Right lobe of liver (tissue), 6 donors: Measurements from ENCODE around the gene DNAH14. TPM values are rescaled to one million over a fixed set of nuclear protein-coding genes. Genes with fewer than 3 reads are reported as not detected.

Experiments used
- ATAC-seq, 4 donors: fragments of 200-7000 bp; cut with Tn5 transposase; one replicate each; pipeline ENCODE4 v1.9.1; 2020; ENCODE audit warnings: mild to moderate bottlenecking in 4 of 4, moderate library complexity in 4 of 4
- DNase-seq, 3 donors: peaks; one replicate each; pipeline ENCODE4 v3.0.0-alpha.2; 2020
- H3K27ac ChIP-seq, 3 donors: fragments of 200-600 bp; one replicate each; pipeline ENCODE4 v1.8.0; 2022
- H3K27me3 ChIP-seq, 2 donors: fragments of 200-600 bp; one replicate each; pipeline ENCODE4 v1.8.0; 2022
- H3K36me3 ChIP-seq, 4 donors: fragments of 200-600 bp; sonication (generic) in 1 of 4; one replicate each; pipeline versions ENCODE4 v1.5.1 to v1.8.0; 2017 to 2022; ENCODE audit warnings: control low read depth in 1 of 4
- H3K4me1 ChIP-seq, 4 donors: fragments of 200-600 bp; sonication (generic) in 1 of 4; one replicate each; pipeline versions ENCODE4 v1.5.1 to v1.8.0; 2017 to 2022; ENCODE audit warnings: control low read depth in 1 of 4
- H3K4me3 ChIP-seq, 3 donors: fragments of 200-600 bp; one replicate each; pipeline ENCODE4 v1.8.0; 2022
- H3K9me3 ChIP-seq, 4 donors: fragments of 200-600 bp; sonication (generic) in 1 of 4; one replicate each; pipeline versions ENCODE4 v1.5.1 to v1.8.0; 2017 to 2022; ENCODE audit warnings: control low read depth in 1 of 4
- CTCF ChIP-seq, 4 donors: fragments of 200-600 bp in 3 of 4; fragments of 450-650 bp in 1 of 4; IDR thresholded peaks; one replicate each; pipeline versions ENCODE4 v1.5.1 to v1.8.0; 2016 to 2022; ENCODE audit warnings: antibody characterized with exemption in 4 of 4, mild to moderate bottlenecking in 2 of 4
- POLR2A ChIP-seq: fragments of 450-650 bp; IDR thresholded peaks from one replicate; pipeline ENCODE4 v1.6.1; 2017; ENCODE audit warnings: antibody characterized with exemption, mild to moderate bottlenecking
- WGBS: methylation state at CpG from one replicate; pipeline ENCODE4 v1.1.6; 2018; ENCODE audit warnings: low coverage, low lambda C conversion rate; ENCODE audit not compliant: insufficient coverage; ENCODE audit errors: missing lambda C conversion rate; 5-methylcytosine and 5-hydroxymethylcytosine counted together
- intact Hi-C, 2 donors: fragments of 100-400 bp; cut with DNase I; formaldehyde crosslinking; loops; one replicate each; pipeline versions ENCODE4 v1.11.2 to v1.14.1; 2022
- total RNA-seq, 6 experiments: library from RNA; depleted of rRNA in 2 of 6; stranded (reverse); fragments of >200 nt in 2 of 6; fragmentation: NEBNext Ultra II Directional in 3 of 6; extraction: Animal tissue kit (Norgen Biotek cat#: 25700) in 3 of 6; gene quantifications; one replicate each; pipeline versions ENCODE4 v1.1.0 to v1.2.4, GENCODE V29; 2016 to 2023
- donor health status: DM: no; HTN: yes; CAD: no.
- donor health status: DM: no; HTN: no; CAD: no.
- donor health status: DM: no; HTN: no; CAD: no.
- donor health status: DM: no; HTN: yes; CAD: no.
- donor health status: DM: no; HTN: yes; CAD: no.

The DNAH14 gene
- total RNA-seq, 6 experiments from 2014 or later = 8.0 to 17.1 (median 9.7) TPM

- Histone ChIP-seq H3K4me1 (no peaks in the 10 kb centered on the region), H3K36me3 (no peaks in the 10 kb centered on the region), H3K27ac (no peak overlapping the region), H3K9me3 (no peaks in the 10 kb centered on the region), H3K4me3 (no peak overlapping the region), H3K27me3 (no peaks in the 10 kb centered on the region)
- ATAC-seq = no peak
- intact Hi-C loops = loop anchor here in 1 of 2 donors (10.0 kb wide), 1 partner anchor 386 kb away; no protein-coding TSS in a partner anchor
- WGBS = 54% methylated on average over 5 of the region's 5 CpGs
- TF ChIP-seq POLR2A (no peak), CTCF (IDR thresholded peaks at IDR 0.05) (no peak)
- DNase-seq = no peak
Measured at GRCh38 chr1:224901087-224901810, 28.2 kb upstream of the DNAH14 start.

- intact Hi-C loops = loop anchor here in 1 of 2 donors (10.0 kb wide), 1 partner anchor 389 kb away; no protein-coding TSS in a partner anchor
- DNase-seq = no peak
- Histone ChIP-seq H3K9me3 (no peaks in the 10 kb centered on the region), H3K36me3 (no peaks in the 10 kb centered on the region), H3K4me3 (no peak overlapping the region), H3K4me1 (no peaks in the 10 kb centered on the region), H3K27me3 (no peaks in the 10 kb centered on the region), H3K27ac (no peak overlapping the region)
- TF ChIP-seq POLR2A = no peak
- no peak for TF ChIP-seq CTCF (IDR thresholded peaks at IDR 0.05)
- ATAC-seq = peak in 2 of 4 donors; percentile 42 to 47
- 65% methylated on average over 2 of the region's 2 CpGs for WGBS
Measured at GRCh38 chr1:224903955-224904354, 25.5 kb upstream of the DNAH14 start.

- intact Hi-C loops = loop anchor here in 1 of 2 donors (10.0 kb wide), 1 partner anchor 392 kb away; no protein-coding TSS in a partner anchor
- Histone ChIP-seq H3K27ac (no peak overlapping the region), H3K4me3 (no peak overlapping the region), H3K9me3 (no peaks in the 10 kb centered on the region), H3K36me3 (no peaks in the 10 kb centered on the region), H3K4me1 (no peaks in the 10 kb centered on the region), H3K27me3 (no peaks in the 10 kb centered on the region)
- DNase-seq (no peak), ATAC-seq (no peak)
- TF ChIP-seq POLR2A = no peak
- TF ChIP-seq CTCF (IDR thresholded peaks at IDR 0.05) = no peak
- no CpG with 5 or more reads among the region's 1 CpG for WGBS
Measured at GRCh38 chr1:224906340-224906739, 23.1 kb upstream of the DNAH14 start.

GRCh38 chr1:224911217-224911616 lies 18.3 kb upstream of the DNAH14 start:
- ATAC-seq (no peak), DNase-seq (no peak)
- H3K4me1 ChIP-seq = no peaks in the 10 kb centered on the region
- no peaks in the 10 kb centered on the region for H3K9me3 ChIP-seq
- no peaks in the 10 kb centered on the region for H3K27me3 ChIP-seq
- intact Hi-C loops = no loop called here
- no peak overlapping the region for H3K27ac ChIP-seq
- TF ChIP-seq CTCF (IDR thresholded peaks at IDR 0.05) (no peak), POLR2A (no peak)
- no peaks in the 10 kb centered on the region for H3K36me3 ChIP-seq
- H3K4me3 ChIP-seq = no peak overlapping the region
